Nephron progenitor cell (in vitro differentiated cells): ENCODE measurements around the gene VMP1.
A peak's percentile ranks its signal among the peaks of the same experiment; 100 is the strongest.

Experiments
- DNase-seq: peaks from one replicate; pipeline ENCODE4 v3.0.0; 2021
- H3K27ac Mint-ChIP-seq: 2 replicates; pipeline ENCODE4 v1.8.0; 2021; ENCODE audit warnings: mild to moderate bottlenecking, moderate library complexity, mixed read lengths
- H3K27me3 Mint-ChIP-seq: 2 replicates; pipeline ENCODE4 v1.8.0; 2021; ENCODE audit warnings: mild to moderate bottlenecking, low read depth, mixed read lengths; ENCODE audit not compliant: poor library complexity
- H3K36me3 Mint-ChIP-seq: 2 replicates; pipeline ENCODE4 v1.8.0; 2021; ENCODE audit warnings: low read depth, mixed read lengths
- H3K4me1 Mint-ChIP-seq: 2 replicates; pipeline ENCODE4 v1.8.0; 2021; ENCODE audit warnings: mixed read lengths
- H3K4me3 Mint-ChIP-seq: 2 replicates; pipeline ENCODE4 v1.8.0; 2021; ENCODE audit warnings: mild to moderate bottlenecking, moderate library complexity, mixed read lengths
- H3K9me3 Mint-ChIP-seq: 2 replicates; pipeline ENCODE4 v1.8.0; 2021; ENCODE audit warnings: mild to moderate bottlenecking, moderate library complexity, mixed read lengths
- TF ChIP-seq, protein P1 (sequence below): fragments of 200-600 bp; sonication (generic); IDR thresholded peaks from 2 replicates; pipeline ENCODE4 v1.5.0; 2021; ENCODE audit warnings: antibody characterized with exemption

The VMP1 gene

DNA sequence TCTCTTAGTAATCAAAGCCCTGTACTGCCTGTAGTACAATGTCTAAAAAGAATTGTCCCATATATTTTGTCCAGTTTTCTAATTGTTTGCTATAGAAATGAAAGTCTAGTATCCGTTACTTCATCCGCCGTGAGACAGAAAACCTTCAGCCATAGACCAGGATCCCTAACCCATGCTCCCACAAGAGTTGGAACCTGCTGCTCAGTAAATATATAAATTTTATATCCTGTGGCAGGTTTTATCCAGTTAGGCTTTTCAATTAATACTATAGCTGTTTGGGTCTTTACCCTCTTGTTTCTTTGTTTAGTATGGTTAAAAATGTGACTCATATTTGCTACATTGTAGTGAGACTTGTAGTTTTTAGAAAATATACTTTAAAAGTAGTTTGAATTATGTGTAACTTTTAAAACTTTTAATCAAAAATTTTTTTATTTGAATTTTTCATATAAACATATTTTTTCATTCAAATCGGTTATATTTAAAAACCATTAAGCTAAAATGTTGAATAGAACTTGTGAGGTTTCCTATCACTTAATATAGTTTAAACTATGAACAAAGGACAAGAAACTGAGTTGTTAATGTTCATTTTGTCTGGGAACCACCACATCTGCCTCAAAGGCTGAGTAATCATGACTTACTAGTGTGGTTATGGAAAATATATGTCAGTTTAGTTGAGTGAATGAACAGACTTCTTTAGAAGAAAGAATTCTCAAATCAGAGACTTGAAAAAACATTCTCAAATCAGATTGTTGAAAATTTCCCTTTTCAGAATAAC is 54.8 kb downstream of the VMP1 start:
- no peak overlapping the region for H3K4me3 Mint-ChIP-seq

DNA sequence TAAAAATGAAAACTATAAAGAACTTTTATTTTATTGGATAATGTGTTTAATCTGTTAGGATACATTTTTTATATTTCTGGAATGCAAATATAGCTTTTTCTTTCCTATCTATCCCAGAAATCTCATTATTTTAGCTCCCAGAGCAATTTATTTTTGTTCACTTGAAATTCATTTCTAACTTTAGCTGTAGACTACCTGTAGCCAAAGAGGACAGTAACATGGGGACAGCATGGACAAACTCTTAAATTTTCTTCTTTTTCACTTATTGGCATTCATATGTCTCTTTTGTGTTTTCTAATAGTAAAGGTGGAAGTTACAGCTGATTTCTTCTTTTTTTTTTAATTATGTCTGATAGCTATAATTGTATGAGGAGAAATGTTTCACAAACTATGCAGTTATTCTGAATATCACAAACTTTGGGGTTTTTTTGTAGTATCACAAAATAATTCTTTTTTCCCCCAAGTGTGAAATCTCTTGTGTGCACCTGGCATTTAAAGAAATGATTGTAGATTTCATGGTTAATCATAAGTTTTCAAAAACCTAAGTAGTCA is 55.4 kb downstream of the VMP1 start:
- no peak overlapping the region for H3K27ac Mint-ChIP-seq
- H3K4me3 Mint-ChIP-seq: no peak overlapping the region
- no peaks in the 10 kb centered on the region for H3K27me3 Mint-ChIP-seq
- DNase-seq: no peak
- H3K9me3 Mint-ChIP-seq: peaks cover 18% of the 10 kb centered on the region
- peaks cover 12% of the 10 kb centered on the region for H3K4me1 Mint-ChIP-seq
- peaks cover 55% of the 10 kb centered on the region for H3K36me3 Mint-ChIP-seq
- TF ChIP-seq, protein P1, sequence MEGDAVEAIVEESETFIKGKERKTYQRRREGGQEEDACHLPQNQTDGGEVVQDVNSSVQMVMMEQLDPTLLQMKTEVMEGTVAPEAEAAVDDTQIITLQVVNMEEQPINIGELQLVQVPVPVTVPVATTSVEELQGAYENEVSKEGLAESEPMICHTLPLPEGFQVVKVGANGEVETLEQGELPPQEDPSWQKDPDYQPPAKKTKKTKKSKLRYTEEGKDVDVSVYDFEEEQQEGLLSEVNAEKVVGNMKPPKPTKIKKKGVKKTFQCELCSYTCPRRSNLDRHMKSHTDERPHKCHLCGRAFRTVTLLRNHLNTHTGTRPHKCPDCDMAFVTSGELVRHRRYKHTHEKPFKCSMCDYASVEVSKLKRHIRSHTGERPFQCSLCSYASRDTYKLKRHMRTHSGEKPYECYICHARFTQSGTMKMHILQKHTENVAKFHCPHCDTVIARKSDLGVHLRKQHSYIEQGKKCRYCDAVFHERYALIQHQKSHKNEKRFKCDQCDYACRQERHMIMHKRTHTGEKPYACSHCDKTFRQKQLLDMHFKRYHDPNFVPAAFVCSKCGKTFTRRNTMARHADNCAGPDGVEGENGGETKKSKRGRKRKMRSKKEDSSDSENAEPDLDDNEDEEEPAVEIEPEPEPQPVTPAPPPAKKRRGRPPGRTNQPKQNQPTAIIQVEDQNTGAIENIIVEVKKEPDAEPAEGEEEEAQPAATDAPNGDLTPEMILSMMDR: no peak

More for the DNA sequence above, 54.8 kb downstream of the VMP1 start:
- Mint-ChIP-seq H3K9me3 (peaks cover 18% of the 10 kb centered on the region), H3K27ac (peak overlapping the region; percentile 95), H3K27me3 (no peaks in the 10 kb centered on the region), H3K4me1 (peaks cover 12% of the 10 kb centered on the region), H3K36me3 (peaks cover 61% of the 10 kb centered on the region)
- TF ChIP-seq, protein P1: no peak
- no peak for DNase-seq

DNA sequence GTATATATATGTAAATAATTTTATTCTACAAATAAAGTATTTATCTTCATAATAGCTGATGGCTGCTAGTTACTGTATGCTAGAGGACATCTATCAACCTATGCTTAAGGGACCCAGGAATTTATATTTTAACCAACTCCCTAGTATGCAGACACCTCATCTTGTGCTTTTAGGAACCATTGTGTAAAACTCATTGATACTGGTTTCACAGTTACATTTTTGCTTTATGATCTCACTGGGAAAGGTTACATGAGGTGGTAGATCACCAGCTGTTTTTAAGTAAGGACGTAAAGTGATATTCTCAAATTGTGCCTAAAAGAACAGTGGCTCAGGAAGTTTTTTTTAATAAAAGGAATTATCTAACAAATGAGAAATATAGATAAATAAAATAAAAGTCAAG is 56.4 kb downstream of the VMP1 start:
- Mint-ChIP-seq H3K27me3 (no peaks in the 10 kb centered on the region), H3K4me3 (no peak overlapping the region), H3K27ac (no peak overlapping the region), H3K36me3 (peaks cover 53% of the 10 kb centered on the region), H3K4me1 (peaks cover 12% of the 10 kb centered on the region), H3K9me3 (peaks cover 18% of the 10 kb centered on the region)
- no peak for DNase-seq
- TF ChIP-seq, protein P1: no peak

DNA sequence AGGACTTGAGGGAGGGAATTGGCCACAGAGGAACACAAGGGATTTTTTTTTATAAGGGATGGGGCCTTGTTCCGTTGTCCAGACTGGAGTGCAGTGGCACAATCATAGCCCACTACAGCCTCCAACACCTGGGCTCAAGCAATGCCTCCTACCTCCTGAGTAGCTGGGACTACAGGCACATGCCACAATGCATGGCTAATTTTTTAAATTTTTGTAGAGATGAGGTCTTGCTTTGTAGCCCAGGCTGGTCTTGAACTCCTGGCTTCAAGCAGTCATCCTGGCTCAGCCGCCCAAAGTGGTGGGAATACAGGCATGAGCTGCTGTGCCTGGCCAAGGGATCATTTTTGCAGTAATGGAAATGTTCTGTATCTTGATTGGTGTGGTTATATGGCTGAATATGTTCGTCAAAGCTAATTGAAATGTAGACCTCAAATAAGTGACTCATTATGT is 56.9 kb downstream of the VMP1 start:
- Mint-ChIP-seq H3K27me3 (no peaks in the 10 kb centered on the region), H3K9me3 (peaks cover 16% of the 10 kb centered on the region), H3K4me3 (no peak overlapping the region), H3K27ac (no peak overlapping the region), H3K36me3 (peaks cover 48% of the 10 kb centered on the region), H3K4me1 (peaks cover 12% of the 10 kb centered on the region)
- TF ChIP-seq, protein P1: no peak
- DNase-seq: no peak

DNA sequence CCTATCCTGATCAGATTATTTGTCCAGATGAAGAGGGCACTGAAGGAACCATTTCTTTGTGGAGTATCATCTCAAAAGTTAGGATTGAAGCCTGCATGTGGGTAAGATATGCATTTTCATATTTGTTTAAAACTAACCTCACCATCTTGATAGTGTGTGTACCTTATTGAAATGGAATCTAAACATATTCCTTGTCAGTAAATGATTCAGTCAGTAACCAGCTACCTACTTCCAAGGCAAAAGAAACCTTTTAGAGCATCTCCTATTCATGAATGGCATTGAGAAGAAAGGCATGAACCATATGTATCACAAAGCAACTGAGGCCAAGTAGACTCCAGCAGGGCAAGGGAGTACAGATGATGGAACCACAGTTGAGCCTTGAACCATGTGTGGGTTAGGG is 57.6 kb downstream of the VMP1 start:
- peaks cover 12% of the 10 kb centered on the region for H3K4me1 Mint-ChIP-seq
- H3K4me3 Mint-ChIP-seq: no peak overlapping the region
- no peaks in the 10 kb centered on the region for H3K27me3 Mint-ChIP-seq
- TF ChIP-seq, protein P1: no peak
- peaks cover 9% of the 10 kb centered on the region for H3K9me3 Mint-ChIP-seq
- peaks cover 41% of the 10 kb centered on the region for H3K36me3 Mint-ChIP-seq
- no peak for DNase-seq
- H3K27ac Mint-ChIP-seq: no peak overlapping the region
